ENCODE data around the gene MMP7.

Gene MMP7

DNA sequence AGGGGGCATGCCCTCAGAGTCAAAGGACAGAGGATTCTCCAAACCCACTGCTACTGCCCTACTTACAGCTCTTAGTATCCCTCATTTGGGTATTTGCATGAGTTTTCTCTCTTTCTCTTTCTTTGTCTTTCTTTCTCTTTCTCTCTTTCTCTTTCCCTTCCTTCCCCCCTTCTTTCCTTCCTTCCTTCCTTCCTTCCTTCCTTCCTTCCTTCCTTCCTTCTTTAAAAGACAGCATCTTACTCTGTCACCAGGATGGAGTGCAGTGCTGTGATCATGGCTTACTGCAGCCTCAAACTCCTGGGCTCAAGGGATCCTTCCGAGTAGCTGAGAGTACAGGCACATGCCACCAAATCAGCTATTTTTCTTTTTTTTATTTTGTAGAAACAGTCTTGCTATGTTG, 14.0 kb upstream of the MMP7 start:
- H3K4me1 ChIP-seq, result no peaks in the 10 kb centered on the region

DNA sequence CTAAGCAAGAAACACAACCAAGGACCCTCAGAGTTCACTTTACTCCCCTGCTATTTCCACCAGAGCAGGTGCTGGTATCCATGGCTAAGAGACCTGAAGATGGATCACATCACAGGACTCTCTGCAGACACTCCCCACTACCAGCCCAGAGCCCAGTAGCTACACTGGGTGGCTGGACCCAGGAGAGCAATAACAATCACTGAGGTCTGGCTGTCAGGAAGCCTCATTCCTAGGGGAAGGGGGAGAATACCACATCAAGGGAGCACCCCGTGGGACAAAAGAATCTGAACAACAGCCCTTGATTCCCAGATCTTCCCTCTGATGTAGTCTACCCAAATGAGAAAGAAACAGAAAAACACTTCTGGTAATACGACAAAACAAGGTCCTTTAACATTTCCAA, 9.0 kb upstream of the MMP7 start:
- Histone ChIP-seq H3K9me3 (no peaks in the 10 kb centered on the region), H3K4me1 (no peaks in the 10 kb centered on the region), H3K27ac (no peak overlapping the region), H3K27me3 (peaks cover 0 to 8% of the 10 kb centered on the region in 2 donors), H3K4me3 (no peak overlapping the region), H3K36me3 (no peaks in the 10 kb centered on the region)
- TF ChIP-seq, protein P1, sequence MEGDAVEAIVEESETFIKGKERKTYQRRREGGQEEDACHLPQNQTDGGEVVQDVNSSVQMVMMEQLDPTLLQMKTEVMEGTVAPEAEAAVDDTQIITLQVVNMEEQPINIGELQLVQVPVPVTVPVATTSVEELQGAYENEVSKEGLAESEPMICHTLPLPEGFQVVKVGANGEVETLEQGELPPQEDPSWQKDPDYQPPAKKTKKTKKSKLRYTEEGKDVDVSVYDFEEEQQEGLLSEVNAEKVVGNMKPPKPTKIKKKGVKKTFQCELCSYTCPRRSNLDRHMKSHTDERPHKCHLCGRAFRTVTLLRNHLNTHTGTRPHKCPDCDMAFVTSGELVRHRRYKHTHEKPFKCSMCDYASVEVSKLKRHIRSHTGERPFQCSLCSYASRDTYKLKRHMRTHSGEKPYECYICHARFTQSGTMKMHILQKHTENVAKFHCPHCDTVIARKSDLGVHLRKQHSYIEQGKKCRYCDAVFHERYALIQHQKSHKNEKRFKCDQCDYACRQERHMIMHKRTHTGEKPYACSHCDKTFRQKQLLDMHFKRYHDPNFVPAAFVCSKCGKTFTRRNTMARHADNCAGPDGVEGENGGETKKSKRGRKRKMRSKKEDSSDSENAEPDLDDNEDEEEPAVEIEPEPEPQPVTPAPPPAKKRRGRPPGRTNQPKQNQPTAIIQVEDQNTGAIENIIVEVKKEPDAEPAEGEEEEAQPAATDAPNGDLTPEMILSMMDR (IDR thresholded peaks at IDR 0.05), result no peak
- intact Hi-C loops (cut with DNase I; ENCODE audit: low total_unique reads), result no loop called here
- DNase-seq, result no peak

More for the DNA sequence above, 14.0 kb upstream of the MMP7 start:
- DNase-seq, result no peak
- no peaks in the 10 kb centered on the region for H3K36me3 ChIP-seq
- no peak overlapping the region for H3K4me3 ChIP-seq
- TF ChIP-seq, protein P1 (IDR thresholded peaks at IDR 0.05), result no peak
- no peak overlapping the region for H3K27ac ChIP-seq
- no peaks in the 10 kb centered on the region for H3K27me3 ChIP-seq
- intact Hi-C loops (cut with DNase I; ENCODE audit: low total_unique reads), result no loop called here
- H3K9me3 ChIP-seq, result no peaks in the 10 kb centered on the region

DNA sequence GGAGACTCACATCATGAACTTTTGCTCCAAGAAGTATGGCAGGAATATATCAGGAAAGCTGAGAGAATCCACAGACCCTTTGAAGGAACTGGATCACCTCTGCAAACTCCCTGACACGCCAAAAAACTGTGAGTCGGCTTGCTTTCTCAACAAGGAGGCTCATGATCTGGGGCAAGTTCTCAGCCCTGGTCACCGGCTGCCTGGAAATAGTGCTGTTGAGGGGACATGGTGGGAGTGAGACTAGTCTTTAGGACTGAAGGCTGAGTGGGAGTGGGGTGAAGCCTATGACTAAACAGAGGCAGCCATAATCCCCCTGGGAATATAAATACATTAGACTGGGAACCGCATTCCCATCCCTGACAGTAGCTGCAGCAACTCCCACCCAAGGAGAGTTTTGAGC, 8.4 kb upstream of the MMP7 start:
- H3K4me1 ChIP-seq, result no peaks in the 10 kb centered on the region
- no peak overlapping the region for H3K4me3 ChIP-seq
- no peak overlapping the region for H3K27ac ChIP-seq
- no peak for DNase-seq
- intact Hi-C loops (cut with DNase I; ENCODE audit: low total_unique reads), result no loop called here
- TF ChIP-seq, protein P1 (IDR thresholded peaks at IDR 0.05), result no peak
- no peaks in the 10 kb centered on the region for H3K36me3 ChIP-seq
- peaks cover 0 to 8% of the 10 kb centered on the region in 2 donors for H3K27me3 ChIP-seq
- H3K9me3 ChIP-seq, result no peaks in the 10 kb centered on the region

DNA sequence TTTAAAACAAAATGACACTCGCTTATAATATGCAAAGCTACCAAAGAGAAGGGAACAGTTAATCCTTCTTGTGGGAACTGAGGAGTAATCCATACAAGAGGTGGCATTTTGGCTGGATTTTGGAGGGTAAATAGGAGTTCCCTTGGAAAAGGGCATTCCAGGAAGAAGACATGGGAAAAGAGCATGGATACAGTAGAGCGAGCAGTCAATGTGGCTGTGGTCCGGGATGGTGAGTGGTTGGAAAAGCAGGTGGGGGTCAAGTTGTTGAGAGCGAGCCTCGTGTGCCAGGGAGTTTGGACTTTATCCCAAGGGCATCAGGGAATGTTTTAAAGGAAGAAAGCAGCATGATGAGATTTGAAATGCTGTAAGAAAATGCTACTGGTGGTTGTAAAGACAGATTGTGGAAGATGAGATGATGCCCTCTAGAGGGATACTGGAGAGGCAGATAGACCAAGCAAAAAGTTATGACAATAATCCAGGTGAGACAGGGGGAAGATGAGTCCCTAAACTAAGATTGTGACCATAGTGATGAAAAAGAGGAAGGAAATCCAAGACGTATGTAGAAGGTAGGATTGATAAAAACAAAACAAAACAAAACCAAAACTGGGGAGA, 3.8 kb upstream of the MMP7 start:
- peaks cover 0 to 8% of the 10 kb centered on the region in 2 donors for H3K27me3 ChIP-seq
- H3K4me1 ChIP-seq, result no peaks in the 10 kb centered on the region
- TF ChIP-seq, protein P1 (IDR thresholded peaks at IDR 0.05), result no peak
- no peaks in the 10 kb centered on the region for H3K9me3 ChIP-seq
- DNase-seq, result no peak
- intact Hi-C loops (cut with DNase I; ENCODE audit: low total_unique reads), result no loop called here
- H3K36me3 ChIP-seq, result no peaks in the 10 kb centered on the region
- no peak overlapping the region for H3K27ac ChIP-seq
- H3K4me3 ChIP-seq, result no peak overlapping the region

DNA sequence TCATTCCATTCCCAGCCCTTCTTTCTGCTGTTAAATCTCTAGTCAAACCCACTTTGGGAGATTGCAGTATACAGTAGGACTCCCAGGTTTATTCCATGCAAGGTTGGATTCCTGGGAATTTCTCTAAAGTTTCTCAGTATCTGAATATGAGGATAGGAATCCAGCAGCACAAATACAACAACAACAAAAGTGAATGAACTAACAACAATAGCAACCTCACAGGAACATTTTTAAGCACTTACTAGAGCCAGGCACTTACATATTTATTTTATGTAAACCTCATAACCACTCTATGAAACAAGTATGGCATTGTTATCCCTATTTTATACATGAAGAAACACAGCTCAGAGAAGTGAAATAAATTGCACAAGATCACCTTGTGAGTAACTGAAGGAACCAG, 1.9 kb downstream of the MMP7 start:
- Histone ChIP-seq H3K27me3 (no peaks in the 10 kb centered on the region), H3K4me1 (no peaks in the 10 kb centered on the region), H3K4me3 (no peak overlapping the region), H3K36me3 (no peaks in the 10 kb centered on the region), H3K27ac (no peak overlapping the region), H3K9me3 (no peaks in the 10 kb centered on the region)
- TF ChIP-seq, protein P1 (IDR thresholded peaks at IDR 0.05), result no peak
- intact Hi-C loops (cut with DNase I; ENCODE audit: low total_unique reads), result no loop called here
- DNase-seq, result no peak

DNA sequence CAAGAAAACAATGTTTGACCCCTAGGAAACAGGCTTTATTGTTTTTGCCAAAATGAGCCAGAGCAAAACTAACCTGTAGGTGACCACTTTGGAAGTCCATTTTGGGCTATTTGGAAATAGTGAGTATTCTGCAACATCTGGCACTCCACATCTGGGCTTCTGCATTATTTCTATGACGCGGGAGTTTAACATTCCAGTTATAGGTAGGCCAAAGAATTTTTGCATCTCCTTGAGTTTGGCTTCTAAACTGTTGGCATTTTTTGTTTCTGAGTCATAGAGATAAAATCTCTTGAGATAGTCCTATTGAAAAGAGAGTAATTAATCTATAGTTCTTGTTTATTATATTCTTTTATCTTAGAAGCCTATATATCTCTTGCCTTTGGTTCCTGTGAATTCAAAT, 2.9 kb downstream of the MMP7 start:
- DNase-seq, result no peak
- H3K4me1 ChIP-seq, result no peaks in the 10 kb centered on the region
- no peaks in the 10 kb centered on the region for H3K27me3 ChIP-seq
- intact Hi-C loops (cut with DNase I; ENCODE audit: low total_unique reads), result no loop called here
- TF ChIP-seq, protein P1 (IDR thresholded peaks at IDR 0.05), result no peak
- H3K4me3 ChIP-seq, result no peak overlapping the region
- no peak overlapping the region for H3K27ac ChIP-seq
- no peaks in the 10 kb centered on the region for H3K36me3 ChIP-seq
- H3K9me3 ChIP-seq, result no peaks in the 10 kb centered on the region
